Activated T-cell treated with anti-CD3 and anti-CD28 coated beads, Interleukin-2, amount 50 U/mL, for 1 hour (primary cell): ENCODE data around the gene EOMES.
"Not testable (repeated sequence)": the region's sequence is repeated elsewhere in the genome, so short reads cannot be mapped to it uniquely, and the experiment has no call there.

Experiments used
- DNase-seq: peaks from one replicate; pipeline ENCODE4 v3.0.0-alpha.2; 2020

EOMES gene

DNA sequence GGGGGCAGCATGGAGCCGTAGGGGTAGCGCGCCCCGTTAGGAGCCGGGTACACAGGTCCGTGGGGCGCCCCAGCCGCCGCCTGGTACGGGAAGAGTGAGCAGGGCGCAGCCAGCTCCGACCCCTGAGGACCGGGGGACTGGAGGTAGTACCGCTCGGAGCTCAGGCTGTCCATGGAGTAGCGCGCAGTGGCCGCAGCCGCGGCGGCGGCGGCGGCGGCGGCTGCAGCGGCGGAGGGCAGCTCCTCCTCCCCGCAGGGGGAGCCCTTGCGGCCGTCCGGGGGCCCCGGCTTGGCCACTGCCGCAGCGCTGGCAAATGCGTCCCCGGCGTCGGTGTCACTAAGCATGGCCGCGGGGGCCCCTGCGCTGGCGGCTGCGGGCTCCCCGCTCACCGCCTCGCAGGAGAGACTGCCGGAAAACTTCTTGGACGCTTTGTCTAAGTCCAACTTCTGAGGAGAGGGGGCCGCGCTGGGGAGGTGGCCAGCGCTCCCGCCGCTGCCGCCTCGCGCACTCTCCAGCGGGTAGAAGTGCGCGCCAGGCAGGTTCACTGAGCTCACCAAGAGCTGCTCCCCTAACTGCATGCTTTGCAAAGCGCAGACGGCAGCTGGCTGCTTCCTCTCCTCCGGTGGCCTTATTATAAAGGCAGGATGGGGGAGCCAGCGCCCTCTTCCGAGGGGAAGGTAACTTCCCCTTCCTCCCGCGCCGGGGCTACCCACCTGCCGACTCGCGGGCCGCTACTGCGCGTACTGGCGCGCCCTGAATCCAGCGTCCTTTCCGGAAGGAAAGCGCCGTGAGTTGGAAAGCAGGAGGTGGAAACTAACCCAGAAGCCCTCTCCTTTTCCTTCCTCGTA lies at the start of gene EOMES:
Gene EOMES (minus strand): TSS at position 607 of the 848 bp plus-strand sequence. CDS start 29 bp downstream, at position 578.
- DNase-seq: peak; percentile 75

DNA sequence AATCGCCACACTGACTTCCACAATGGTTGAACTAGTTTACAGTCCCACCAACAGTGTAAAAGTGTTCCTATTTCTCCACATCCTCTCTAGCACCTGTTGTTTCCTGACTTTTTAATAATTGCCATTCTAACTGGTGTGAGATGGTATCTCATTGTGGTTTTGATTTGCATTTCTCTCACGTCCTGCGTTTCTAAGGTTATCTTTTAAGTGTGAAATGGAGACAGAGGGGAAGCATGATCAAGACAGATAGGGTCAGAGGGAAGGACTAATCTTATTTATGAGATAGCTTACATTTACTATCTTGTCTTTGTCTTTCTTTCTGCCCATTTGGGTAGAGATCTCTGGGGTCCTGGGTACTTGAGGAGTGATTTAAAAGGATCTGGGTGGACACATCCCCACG lies 48.3 kb upstream of the EOMES start:
- DNase-seq: not testable (repeated sequence)

DNA sequence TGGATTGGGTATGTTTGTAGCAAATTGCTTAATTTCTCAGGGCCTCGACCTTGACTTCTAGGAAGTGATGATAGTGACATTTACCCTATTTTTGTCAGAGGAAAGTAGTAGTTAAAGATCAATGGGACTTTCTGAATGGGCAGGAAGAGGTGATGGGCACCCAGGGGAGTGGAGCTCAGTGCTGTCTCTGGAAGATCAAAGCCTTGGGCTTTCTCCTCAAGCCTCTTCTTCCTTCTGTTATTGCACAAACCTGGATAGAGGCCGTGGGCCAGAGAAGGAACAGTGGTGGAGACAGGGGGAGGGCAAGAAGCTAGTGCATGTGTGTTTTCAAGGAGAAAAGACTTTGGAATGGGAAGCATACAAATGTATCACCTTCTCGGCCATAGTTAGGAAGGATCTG lies 44.9 kb upstream of the EOMES start:
- DNase-seq: no peak

DNA sequence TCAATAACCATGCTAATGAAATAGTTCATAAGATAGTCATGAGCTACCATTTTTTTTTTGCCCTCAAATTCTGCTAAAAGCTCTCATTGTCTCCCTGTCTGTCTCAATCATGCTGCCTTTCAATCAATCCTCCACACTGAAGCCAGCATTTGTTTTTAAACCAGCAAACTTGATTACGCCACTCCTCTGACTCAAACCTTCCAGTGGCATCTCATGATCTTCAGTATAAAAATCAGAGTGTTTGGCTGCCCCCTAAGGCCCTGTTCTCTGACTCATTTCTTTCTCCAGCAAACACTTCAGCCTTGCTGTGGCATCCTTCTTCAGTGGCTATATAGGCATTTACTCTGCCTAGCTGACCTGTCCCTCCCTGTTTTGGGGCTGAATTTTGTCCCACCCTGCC lies 36.0 kb upstream of the EOMES start:
- no peak for DNase-seq

DNA sequence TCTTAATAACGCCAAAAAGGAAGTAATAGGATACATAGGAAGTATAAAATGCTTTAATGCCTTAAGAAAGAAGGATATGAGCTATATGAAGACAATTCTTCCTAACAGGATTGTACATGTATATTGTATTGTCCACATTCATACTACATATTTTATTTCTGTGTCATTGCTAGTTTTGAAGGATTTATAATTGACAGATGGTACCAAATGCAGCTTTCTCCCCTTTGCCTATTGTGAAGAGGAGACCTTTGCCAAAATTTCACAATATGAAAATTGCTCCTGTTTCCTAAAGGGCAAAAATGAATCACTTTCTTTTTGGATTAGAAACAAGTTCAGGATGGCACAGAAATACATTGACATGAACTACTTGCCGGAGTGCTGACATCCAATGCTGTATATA lies 34.8 kb upstream of the EOMES start:
- DNase-seq: no peak

DNA sequence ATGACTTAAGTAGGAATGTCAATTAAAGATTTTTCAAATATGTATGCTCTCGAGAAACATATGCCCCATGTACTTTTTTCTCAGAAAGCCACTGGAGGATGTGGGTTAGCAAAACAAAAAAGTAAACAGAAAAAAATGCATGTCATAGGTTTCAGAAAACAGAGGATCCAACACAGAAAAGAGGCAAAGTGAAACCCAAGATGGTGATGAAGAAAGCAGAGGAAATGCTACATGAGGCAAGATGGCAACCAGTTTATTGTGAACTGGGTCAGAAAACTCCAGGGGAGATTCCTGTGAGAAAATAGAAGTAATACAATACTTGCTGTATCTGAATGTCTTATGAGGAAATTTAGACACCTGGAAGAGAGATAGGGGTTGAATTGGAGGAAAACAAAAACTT lies 30.8 kb upstream of the EOMES start:
- no peak for DNase-seq

DNA sequence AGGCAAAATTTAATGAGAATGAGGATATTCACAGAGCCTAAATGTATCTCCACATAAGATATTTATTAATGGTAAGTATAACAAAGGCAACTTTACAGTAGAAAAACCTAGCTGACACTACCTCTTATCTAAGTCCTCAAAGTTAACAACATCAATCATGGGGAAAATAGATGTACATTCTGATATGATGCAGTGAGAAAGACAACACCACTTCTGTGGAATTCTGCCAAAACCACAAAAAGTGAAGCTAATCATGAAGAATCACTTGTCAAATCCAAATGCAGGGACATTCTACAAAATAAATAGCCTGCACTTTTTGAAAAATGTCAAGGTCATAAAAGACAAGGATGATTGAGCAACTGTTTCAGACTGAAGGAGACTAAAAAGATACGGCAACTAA lies 27.5 kb upstream of the EOMES start:
- no peak for DNase-seq

DNA sequence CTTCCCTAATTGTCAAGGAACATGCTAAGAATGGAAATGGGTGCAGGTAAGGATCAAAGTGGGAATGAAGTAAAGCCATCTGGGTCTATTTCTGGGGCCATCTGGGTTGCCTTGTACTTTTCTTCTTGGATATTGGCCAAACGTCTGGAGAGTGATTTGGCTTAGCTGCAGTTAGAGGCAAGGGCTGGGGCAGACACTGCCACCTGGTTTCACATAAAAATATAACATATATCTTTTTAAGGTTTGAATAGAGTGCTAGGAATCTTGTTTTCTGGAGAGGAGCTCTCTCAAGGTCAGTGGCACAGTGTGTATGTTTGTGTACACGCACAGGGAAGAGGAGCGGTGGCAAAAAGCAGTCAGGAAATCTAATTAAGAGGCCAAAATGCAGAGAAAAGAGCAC lies 24.7 kb upstream of the EOMES start:
- DNase-seq: no peak

DNA sequence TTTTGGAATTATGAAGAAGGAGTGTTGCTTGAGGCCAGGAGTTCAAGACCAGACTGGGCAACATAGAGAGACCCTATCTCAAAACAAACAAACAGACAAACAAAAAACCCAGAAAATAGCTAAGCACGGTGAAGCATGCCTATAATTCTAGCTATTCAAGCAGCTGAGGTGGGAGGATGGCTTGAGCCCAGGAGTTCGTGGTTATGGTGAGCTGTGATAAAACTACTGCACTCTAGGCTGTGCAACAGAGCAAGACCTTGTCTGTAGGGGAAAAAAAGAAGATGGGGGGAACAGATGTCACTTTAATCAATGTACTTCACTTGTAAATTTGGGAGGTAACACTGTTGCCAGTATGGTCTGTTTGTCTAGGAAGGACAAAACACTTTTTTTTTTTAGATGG lies 18.7 kb upstream of the EOMES start:
- no peak for DNase-seq

DNA sequence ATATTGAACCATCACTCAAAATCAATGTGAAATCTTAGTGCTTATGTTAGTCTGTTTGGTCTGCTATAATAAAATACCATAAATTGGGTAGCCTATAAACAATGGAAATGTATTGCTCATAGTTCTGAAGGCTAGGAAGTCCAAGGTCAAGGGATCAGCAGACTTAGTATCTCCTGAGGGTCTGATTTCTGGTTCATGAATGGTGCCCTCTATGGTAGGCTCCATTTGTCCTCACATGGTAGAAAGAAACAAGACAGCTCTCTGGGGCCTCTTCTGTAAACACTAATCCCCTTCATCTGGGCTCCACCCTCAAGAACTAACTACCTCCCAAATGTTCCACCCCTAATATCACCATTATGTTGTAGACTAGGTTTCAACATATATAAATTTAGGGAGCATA lies 15.0 kb upstream of the EOMES start:
- DNase-seq: no peak

DNA sequence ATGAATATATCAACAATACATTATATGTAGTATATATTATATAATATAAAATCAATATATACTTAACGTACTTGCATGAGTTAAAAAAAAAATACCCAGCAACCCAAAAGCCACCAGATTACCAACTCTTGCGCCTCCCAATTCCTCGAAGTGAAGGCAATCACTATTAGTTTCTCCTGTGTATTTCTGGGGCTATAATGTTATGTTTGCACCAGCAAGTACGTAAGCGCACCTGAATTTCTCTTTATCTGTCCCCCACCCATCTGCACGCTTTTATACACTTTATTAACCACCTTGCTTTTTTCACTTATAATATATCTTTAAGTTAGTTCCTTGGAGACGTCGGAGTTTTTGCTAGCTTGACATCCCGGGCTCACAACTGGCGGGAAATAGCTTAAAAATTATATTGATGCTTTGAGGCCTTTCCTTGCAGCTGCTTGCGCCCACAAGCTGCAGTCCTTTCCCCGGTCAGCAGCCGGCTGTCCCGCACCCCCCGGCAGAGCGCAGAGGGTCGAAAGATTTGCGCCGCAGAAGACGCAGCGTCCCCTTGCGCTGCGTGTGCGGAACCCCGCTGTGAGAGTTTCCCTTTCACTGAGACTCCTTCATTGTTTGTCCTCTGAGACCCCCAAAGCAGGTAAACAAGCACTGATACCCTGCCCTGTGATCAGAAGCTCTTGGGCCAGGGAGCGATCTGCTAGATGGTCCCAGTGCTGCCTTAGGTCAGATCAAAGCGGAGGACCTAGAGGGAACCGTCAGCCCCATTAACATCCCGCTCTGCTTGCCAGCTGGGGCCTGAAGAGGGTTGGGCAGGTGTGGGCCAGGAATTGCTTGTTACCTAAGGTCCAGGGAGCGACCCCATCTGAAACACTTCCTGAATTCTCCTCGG lies 8.9 kb upstream of the EOMES start:
- DNase-seq: no peak

DNA sequence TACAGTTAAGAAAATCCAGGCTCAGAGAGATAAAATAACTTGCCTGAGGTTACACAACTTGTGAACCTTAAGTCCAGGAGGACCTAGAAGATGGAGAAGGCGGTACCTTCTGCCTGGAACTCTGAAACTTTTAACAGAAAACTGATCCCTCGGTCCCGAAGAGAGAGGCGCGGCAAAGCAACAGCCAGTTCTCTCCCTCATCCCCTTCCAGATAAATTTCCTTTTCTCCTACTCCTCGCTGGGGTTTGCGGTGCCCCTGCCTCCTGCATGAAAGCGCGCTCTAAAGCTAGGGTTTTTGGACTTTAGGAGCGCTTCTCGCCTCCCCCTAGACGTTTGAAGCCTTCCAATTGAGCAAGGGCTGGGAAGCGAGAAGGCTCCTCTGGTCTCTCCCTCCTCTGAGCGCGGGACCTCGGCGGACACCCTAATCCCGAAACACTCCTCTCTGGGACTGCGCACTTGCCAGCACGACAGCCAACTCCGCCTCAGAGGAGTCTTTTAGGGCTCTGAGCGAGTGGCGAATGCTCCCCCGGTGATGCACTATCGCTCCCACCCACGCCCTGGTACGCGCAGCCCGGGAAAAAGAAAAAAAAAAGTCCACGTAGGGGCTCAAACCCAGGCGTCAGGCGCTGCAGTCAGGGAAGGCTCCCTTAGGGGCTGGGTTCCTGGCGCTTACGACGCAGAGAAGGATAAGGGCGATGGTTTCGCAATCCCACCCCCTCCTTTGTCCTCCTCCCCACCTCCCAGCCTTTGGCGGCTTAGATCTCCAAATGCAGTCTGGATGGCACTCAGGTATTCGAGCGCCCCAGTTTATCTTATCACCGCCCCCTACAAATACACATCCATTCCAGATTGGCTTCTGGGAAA lies 7.9 kb upstream of the EOMES start:
- DNase-seq: no peak

DNA sequence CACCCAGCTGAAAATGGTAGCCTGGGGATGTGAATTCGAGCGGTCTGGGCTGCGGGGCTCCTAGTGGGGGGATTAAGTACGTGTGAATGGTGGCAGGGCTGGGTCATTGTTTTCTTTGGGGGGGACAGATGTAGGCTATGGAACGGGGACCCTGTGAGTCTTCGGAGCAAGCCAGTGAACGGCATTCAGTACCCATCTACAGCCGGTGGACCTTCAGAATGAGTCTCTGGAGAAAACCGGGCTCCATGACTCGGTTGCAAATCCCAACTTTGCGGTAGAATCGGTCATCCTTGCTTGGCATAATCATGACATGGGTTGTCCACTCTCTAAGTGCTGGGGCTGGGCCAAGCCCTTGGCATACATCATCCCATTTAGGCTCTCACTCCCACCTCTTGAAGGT lies 7.2 kb upstream of the EOMES start:
- DNase-seq: no peak

DNA sequence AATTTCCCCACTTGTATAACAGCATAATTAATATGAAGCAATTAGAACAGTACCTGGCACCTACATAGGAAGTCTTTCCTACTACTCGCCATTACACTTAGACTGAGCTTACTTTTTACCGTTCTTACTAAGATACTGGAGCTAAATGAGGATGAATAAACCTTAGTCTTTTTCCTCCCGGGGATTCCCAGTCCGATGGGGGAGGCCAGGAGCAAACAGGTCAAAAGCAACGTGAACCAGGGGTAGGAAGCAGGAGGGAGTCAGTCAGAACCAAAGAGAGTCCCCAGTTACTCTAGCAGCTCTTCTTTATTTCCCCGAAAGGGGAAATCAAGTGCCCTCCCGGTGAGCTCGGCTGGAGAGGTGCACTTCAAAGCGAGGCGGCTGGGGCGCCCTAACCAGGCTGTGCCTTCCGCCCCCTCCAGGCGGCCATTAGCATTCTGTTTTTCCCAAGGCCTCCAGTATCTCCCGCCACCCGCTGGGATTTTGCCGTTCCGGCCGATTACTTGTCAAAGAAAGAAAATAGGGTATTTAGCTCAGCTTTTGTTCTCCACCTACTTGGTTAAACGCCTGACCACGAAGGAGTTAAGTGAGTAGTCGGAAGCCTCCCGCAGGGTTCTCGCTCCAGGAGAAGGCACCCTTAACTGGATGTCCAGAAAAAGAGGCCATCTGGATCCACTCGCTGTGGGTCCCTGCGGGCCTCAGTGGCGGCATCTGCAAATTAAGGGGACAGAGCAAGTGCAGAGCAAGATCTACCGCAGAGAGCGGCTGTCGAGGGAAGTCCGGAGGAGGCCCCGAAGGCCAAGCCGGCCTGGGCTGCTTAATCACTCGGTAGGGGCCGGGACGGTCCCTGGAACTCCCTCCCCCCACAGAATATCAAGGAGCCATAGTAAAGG lies 6.3 kb upstream of the EOMES start:
- no peak for DNase-seq

DNA sequence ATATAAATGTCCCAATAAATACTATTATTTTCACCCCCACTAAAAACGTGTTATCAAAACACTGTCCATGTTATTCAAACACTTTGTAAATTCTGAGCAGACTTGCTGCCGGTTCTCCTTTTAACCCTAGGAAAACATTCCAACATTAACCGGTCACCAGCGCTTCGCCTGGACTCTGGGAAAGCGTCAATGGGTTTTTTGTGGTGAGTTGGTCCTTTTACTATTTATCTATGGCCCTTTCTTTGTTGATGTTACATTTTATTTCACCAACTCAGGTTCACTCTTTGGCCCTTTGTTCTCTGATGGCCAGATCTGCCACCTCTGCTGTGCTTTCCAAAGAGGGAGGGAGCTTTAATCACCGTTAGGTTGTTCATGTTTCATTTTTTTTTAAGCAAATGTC lies 4.1 kb upstream of the EOMES start:
- no peak for DNase-seq

DNA sequence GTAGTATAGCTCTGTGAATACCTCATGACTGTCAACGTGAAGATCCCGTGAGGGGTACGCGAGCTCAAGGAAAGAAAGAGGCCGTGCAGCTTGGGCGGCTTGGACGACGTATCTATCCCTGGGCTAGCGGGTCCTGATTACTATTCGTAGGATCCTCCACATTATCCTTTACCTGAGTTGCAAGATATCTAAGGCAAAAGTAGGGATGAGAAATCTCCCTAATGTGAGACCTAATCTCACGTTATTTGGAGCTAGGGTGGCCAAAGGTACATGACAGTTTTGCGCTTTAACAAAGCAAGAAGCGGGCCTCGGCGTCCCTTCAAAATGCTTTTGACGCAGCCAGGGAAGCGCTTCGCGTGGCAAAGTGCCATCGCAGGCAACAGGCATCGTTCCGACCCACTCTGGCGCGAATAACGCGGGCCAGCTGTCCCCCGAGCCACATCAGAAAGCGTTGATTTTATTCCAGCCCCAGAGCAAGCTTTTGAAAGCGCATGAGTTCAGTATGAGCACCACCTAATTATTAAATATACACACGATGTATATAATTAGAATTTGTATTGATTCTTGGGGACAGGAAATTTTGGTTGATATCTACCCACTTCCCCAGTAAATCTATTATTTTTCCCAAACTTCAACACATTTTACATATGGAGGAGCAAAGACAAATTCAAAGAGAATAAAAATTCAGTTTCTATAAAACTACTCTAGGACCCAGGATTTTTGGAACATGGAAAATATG lies 2.5 kb upstream of the EOMES start:
- no peak for DNase-seq

DNA sequence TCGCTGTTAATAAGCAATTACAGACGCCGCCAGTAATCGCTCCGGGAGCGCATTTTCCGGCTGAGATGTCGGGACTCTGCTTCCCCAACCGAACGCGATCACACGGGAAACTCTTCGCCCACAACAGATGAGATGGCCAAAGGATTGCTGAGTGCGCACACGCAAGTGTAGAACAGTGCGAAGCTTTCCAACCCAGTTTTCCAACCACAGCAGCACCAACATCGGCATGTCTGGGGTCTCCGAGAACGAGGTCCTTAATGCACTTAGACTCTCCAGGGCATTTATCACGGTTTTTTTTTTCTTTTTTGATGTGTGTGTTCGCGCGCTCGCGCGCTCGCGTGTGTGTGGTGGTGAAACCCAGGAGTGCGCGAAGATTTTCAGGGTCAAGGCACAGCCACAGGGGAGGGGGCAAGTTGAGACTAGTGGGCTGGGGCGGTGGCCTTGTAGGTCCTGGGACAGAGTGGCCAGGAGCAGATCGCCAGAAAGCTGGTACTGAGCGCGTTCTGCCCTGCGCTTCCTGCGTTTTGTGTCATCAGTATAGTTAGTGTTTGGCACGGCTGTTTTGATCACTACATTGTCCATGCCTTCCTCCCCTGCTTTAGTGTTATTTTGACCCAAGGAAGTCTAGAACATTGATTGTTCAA lies 1.8 kb upstream of the EOMES start:
- DNase-seq: no peak

DNA sequence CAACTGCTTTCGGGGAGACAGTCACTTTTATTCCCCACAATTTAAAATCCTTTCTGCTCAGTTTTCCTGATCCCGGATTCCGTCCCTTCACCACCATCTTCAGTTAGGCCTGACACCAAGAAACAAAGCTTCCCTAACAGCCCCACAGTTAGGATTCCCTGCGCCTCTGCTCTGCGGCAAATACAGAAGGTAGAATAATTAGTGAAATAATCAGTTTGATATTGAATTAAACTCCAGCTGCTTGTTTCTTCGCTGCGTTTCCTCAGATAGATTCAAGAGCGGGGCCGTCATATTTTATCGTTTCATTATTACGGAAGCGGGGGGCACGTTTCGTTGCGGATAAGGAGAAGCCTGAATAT lies 1.3 kb upstream of the EOMES start:
- no peak for DNase-seq

DNA sequence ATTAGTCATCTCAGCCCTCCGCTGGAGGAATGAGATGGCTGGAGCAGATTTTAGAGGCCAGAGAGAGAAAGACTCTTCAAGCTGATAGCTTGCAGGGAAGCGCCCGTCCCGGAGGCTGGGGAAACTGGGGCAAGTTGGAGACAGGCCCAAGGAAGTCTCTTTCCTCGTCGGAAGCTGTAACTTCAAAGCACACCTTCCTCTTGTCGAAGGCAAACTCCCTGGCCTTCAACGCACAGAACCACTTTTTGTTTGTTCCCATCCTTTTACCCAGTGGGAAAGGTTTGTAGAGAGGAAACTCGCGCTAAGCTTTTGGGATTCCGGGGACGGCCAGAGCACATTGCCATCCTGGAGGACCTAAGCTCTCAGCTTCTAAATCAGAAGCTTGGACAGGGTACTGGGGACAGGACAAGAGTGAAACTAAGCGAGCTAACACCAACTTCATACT lies 900 bp upstream of the EOMES start:
- no peak for DNase-seq

DNA sequence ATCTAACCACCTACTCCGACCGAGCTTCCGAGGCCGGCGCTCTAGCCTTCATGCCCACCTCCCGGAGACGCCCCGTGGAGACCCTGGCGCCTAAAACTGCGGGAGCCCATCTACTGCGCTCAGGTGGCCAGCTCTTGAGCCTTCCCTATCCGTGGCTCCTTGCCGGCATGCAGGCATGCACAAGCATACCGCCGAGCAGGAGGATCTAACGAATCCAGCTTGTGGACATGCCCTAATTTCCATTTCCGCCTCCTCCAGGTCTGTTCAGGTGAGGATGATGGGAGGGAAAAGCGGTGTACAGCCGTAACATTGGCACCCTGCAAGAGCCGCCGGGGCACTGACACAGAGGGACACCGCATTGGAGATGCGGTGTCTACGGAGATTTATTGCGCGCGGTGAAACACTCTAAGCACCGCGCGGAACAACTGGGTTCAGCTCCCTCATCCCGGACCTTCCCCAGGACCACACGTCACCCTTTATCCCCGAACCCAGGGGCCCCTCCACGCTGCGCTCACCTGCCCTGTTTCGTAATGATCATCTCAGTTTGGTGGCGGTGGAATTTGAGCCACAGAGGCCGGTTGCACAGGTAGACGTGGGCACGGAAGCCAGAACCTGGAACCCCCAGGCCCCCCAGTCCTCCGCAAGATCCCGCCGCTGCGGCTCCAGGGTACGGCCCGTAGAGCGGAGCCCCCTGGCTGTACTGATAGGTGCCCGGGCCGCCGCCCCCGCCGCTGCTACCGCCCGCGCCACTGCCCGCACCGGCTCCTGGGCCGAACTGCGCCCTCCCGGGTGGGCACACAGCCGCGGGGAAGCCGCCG lies 1.0 kb downstream of the EOMES start:
- no peak for DNase-seq
